H1 (cell line): Measurements from ENCODE around the gene PPARA. TPM values are rescaled to one million over a fixed set of nuclear protein-coding genes. Genes with fewer than 3 reads are reported as not detected.

Experiments
- CTCF ChIA-PET: fragments of 300-600 bp; sonication (Branson Sonifier 250); formaldehyde crosslinking; loops from one replicate; lab custom pipeline; 2021; ENCODE audit not compliant: partially characterized antibody; lab: Charles Lee
- POLR2A ChIA-PET: fragments of 300-600 bp; sonication (Branson Sonifier 250); formaldehyde crosslinking; loops from one replicate; lab custom pipeline; 2021; ENCODE audit warnings: inconsistent platforms; ENCODE audit not compliant: partially characterized antibody; lab: Charles Lee
- DNase-seq, 2 experiments: peaks; one replicate each; pipeline versions ENCODE4 v3.0.0 to v3.0.0-alpha.2; 2010 to 2022; ENCODE audit warnings: low spot score in 2 of 2, low read depth in 1 of 2, mixed read lengths in 1 of 2
- FAIRE-seq: peaks from 2 replicates; lab custom pipeline; 2011; peaks lifted over from hg19 to GRCh38; lab: Jason Lieb, UNC
- H2AFZ ChIP-seq: 2 replicates; pipeline ENCODE4 v1.8.1; 2012; ENCODE audit warnings: low read length, inconsistent platforms
- H2AK5ac ChIP-seq: 2 replicates; pipeline ENCODE4 v1.6.1; 2013; ENCODE audit warnings: low read depth, low read length
- H2BK120ac ChIP-seq: replicated peaks from 2 replicates; pipeline ENCODE3; 2013; ENCODE audit warnings: low read depth, low read length, inconsistent platforms
- H2BK12ac ChIP-seq: 2 replicates; pipeline ENCODE4 v1.6.1; 2013; ENCODE audit warnings: low read depth, low read length
- H2BK15ac ChIP-seq: 2 replicates; pipeline ENCODE4 v1.6.1; 2013; ENCODE audit warnings: low read length
- H2BK20ac ChIP-seq: 2 replicates; pipeline ENCODE4 v1.6.1; 2013; ENCODE audit warnings: low read length
- H2BK5ac ChIP-seq: 2 replicates; pipeline ENCODE4 v1.6.1; 2013; ENCODE audit warnings: low read depth, low read length
- H3K14ac ChIP-seq: 2 replicates; pipeline ENCODE4 v1.6.1; 2013; ENCODE audit warnings: inconsistent platforms; ENCODE audit not compliant: insufficient read length
- H3K18ac ChIP-seq: 2 replicates; pipeline ENCODE4 v1.6.1; 2013; ENCODE audit warnings: low read length; ENCODE audit errors: extremely low read depth
- H3K23ac ChIP-seq: 2 replicates; pipeline ENCODE4 v1.6.1; 2013; ENCODE audit warnings: inconsistent platforms; ENCODE audit not compliant: insufficient read length
- H3K23me2 ChIP-seq: 2 replicates; pipeline ENCODE4 v1.6.1; 2013; ENCODE audit warnings: low read depth, low read length
- H3K27ac ChIP-seq: 2 replicates; pipeline ENCODE4 v1.6.1; 2011; ENCODE audit warnings: low read depth, low read length, inconsistent platforms
- H3K27me3 ChIP-seq, 4 experiments: replicated peaks in 1 of 4; 1 replicate in 1 of 4; 2 replicates in 3 of 4; pipeline versions ENCODE4 v1.6.1 to v1.8.1; 2011 to 2013; ENCODE audit warnings: low read length in 3 of 4, mild to moderate bottlenecking in 3 of 4, inconsistent platforms in 2 of 4, mixed read lengths in 2 of 4, moderate library complexity in 1 of 4; ENCODE audit not compliant: control insufficient read depth in 3 of 4, insufficient read depth in 3 of 4; ENCODE audit errors: extremely low read depth in 1 of 4
- H3K36me3 ChIP-seq, 4 experiments: 2 replicates each; pipeline versions ENCODE4 v1.6.1 to v1.8.1; 2011 to 2013; ENCODE audit warnings: mild to moderate bottlenecking in 4 of 4, low read length in 3 of 4, moderate library complexity in 2 of 4, control low read depth in 1 of 4, inconsistent platforms in 1 of 4; ENCODE audit not compliant: insufficient read depth in 4 of 4, control insufficient read depth in 2 of 4
- H3K4ac ChIP-seq: replicated peaks from 2 replicates; pipeline ENCODE3; 2013; ENCODE audit warnings: low read length, low read depth, mixed read lengths, inconsistent platforms; ENCODE audit not compliant: insufficient read length
- H3K4me1 ChIP-seq, 4 experiments: replicated peaks in 1 of 4; 1 replicate in 1 of 4; 2 replicates in 3 of 4; pipeline versions ENCODE4 v1.6.1 to v1.8.1; 2011 to 2013; ENCODE audit warnings: low read length in 3 of 4, inconsistent platforms in 2 of 4, mixed read lengths in 1 of 4; ENCODE audit not compliant: insufficient read depth in 4 of 4, control insufficient read depth in 3 of 4
- H3K4me2 ChIP-seq, 2 experiments: 2 replicates each; pipeline versions ENCODE4 v1.6.1 to v1.8.1; 2011 to 2013; ENCODE audit warnings: low read depth in 2 of 2, low read length in 2 of 2, control low read depth in 1 of 2, inconsistent platforms in 1 of 2, mild to moderate bottlenecking in 1 of 2; ENCODE audit not compliant: insufficient read depth in 1 of 2
- H3K4me3 ChIP-seq, 4 experiments: fragments of 200-600, 300-600 bp in 1 of 4; sonication (generic), shearing (Covaris generic), sonication (Bioruptor Twin) in 1 of 4; 2 replicates each; pipeline versions ENCODE4 v1.5.1 to v1.8.1; 2011 to 2016; ENCODE audit warnings: low read length in 4 of 4, low read depth in 3 of 4, control low read depth in 2 of 4, inconsistent platforms in 2 of 4, mild to moderate bottlenecking in 2 of 4, mixed read lengths in 1 of 4, moderate library complexity in 1 of 4; ENCODE audit not compliant: insufficient read depth in 2 of 4; ENCODE audit errors: extremely low read depth in 1 of 4
- H3K56ac ChIP-seq: replicated peaks from 2 replicates; pipeline ENCODE3; 2013; ENCODE audit warnings: low read depth, mild to moderate bottlenecking, mixed read lengths, low read length, inconsistent platforms; ENCODE audit not compliant: insufficient read length
- H3K79me1 ChIP-seq: 2 replicates; pipeline ENCODE4 v1.6.1; 2013; ENCODE audit warnings: low read depth, low read length, control low read depth
- H3K79me2 ChIP-seq, 2 experiments: 2 replicates each; pipeline versions ENCODE4 v1.6.1 to v1.8.1; 2012 to 2013; ENCODE audit warnings: low read length in 2 of 2, mild to moderate bottlenecking in 2 of 2, inconsistent platforms in 1 of 2; ENCODE audit not compliant: insufficient read depth in 2 of 2, control insufficient read depth in 1 of 2
- H3K9ac ChIP-seq, 4 experiments: replicated peaks in 1 of 4; 1 replicate in 1 of 4; 2 replicates in 3 of 4; pipeline versions ENCODE4 v1.6.1 to v1.8.1; 2011 to 2013; ENCODE audit warnings: low read depth in 3 of 4, low read length in 3 of 4, control low read depth in 2 of 4, mild to moderate bottlenecking in 2 of 4, moderate library complexity in 2 of 4, inconsistent platforms in 1 of 4; ENCODE audit errors: extremely low read depth in 1 of 4
- H3K9me3 ChIP-seq, 2 experiments: 2 replicates each; pipeline versions ENCODE4 v1.6.1 to v1.8.1; 2012 to 2013; ENCODE audit warnings: mild to moderate bottlenecking in 2 of 2, moderate library complexity in 2 of 2, control low read depth in 1 of 2, inconsistent platforms in 1 of 2, low read depth in 1 of 2, low read length in 1 of 2, mixed read lengths in 1 of 2; ENCODE audit not compliant: insufficient read depth in 2 of 2
- H4K20me1 ChIP-seq, 2 experiments: replicated peaks in 1 of 2; 2 replicates each; pipeline versions ENCODE3 to v1.8.1; 2011 to 2013; ENCODE audit warnings: inconsistent platforms in 2 of 2, low read length in 2 of 2, mild to moderate bottlenecking in 1 of 2; ENCODE audit not compliant: insufficient read depth in 2 of 2, control insufficient read depth in 1 of 2
- H4K5ac ChIP-seq: 2 replicates; pipeline ENCODE4 v1.6.1; 2013; ENCODE audit warnings: low read length, low read depth, mixed read lengths, inconsistent platforms; ENCODE audit not compliant: insufficient read length
- H4K8ac ChIP-seq: 2 replicates; pipeline ENCODE4 v1.8.0; 2013; ENCODE audit warnings: mild to moderate bottlenecking, moderate library complexity, low read length, inconsistent platforms; ENCODE audit not compliant: insufficient read depth; ENCODE audit errors: extremely low read depth
- H4K91ac ChIP-seq: replicated peaks from 2 replicates; pipeline ENCODE3; 2013; ENCODE audit warnings: low read length, mixed read lengths, inconsistent platforms; ENCODE audit not compliant: insufficient read length
- CHD2 ChIP-seq: IDR thresholded peaks from 2 replicates; pipeline ENCODE4 v1.6.1; 2012; ENCODE audit warnings: low read length, improper control_type of control experiment
- EZH2 ChIP-seq: fragments of 200-600 bp; sonication (generic); IDR thresholded peaks from 2 replicates; pipeline ENCODE4 v1.7.1; 2012; ENCODE audit warnings: low read depth, mild to moderate bottlenecking, moderate library complexity, low read length, inconsistent platforms; ENCODE audit not compliant: severe bottlenecking
- GTF2F1 ChIP-seq: IDR thresholded peaks from 2 replicates; pipeline ENCODE4 v1.6.1; 2012; ENCODE audit warnings: low read depth, low read length, improper control_type of control experiment, borderline replicate concordance
- KDM1A ChIP-seq: fragments of 200-600, 300-600 bp; sonication (generic); IDR thresholded peaks from 2 replicates; pipeline ENCODE4 v1.7.1; 2016; ENCODE audit warnings: mild to moderate bottlenecking, low read length, borderline replicate concordance
- NRF1 ChIP-seq: IDR thresholded peaks from 2 replicates; pipeline ENCODE4 v1.6.1; 2011; ENCODE audit warnings: mild to moderate bottlenecking, low read depth, low read length, improper control_type of control experiment
- RBBP5 ChIP-seq: IDR thresholded peaks from 2 replicates; pipeline ENCODE4 v1.7.1; 2012; ENCODE audit warnings: low read depth, mild to moderate bottlenecking, inconsistent platforms, low read length, moderate library complexity, borderline replicate concordance
- SIRT6 ChIP-seq: IDR thresholded peaks from one replicate; pipeline ENCODE4 v1.7.1; 2012; ENCODE audit warnings: low read length, inconsistent platforms
- SP1 ChIP-seq: IDR thresholded peaks from 2 replicates; pipeline ENCODE4 v1.6.1; 2011; ENCODE audit warnings: low read depth, low read length
- SP2 ChIP-seq: IDR thresholded peaks from 2 replicates; pipeline ENCODE4 v1.6.1; 2012; ENCODE audit warnings: mild to moderate bottlenecking, low read length, inconsistent platforms
- TCF12 ChIP-seq: IDR thresholded peaks from 2 replicates; pipeline ENCODE4 v1.6.1; 2011; ENCODE audit warnings: low read depth, mild to moderate bottlenecking, low read length
- WGBS, 2 experiments: shearing (Covaris generic) in 1 of 2; methylation state at CpG; one replicate each; pipeline versions ENCODE4 v1.1.6 to v1.1.7; 2013 to 2015; ENCODE audit warnings: low lambda C conversion rate in 2 of 2, mixed read lengths in 2 of 2, inconsistent platforms in 1 of 2, low coverage in 1 of 2, missing lambda C conversion rate in 1 of 2; ENCODE audit not compliant: insufficient replicate concordance in 2 of 2, insufficient coverage in 1 of 2, insufficient read length in 1 of 2; ENCODE audit errors: extremely low coverage in 1 of 2, missing lambda C conversion rate in 1 of 2; 5-methylcytosine and 5-hydroxymethylcytosine counted together
- polyA plus RNA-seq, 7 experiments: library from polyadenylated mRNA; depleted of rRNA in 3 of 7; stranded (reverse) in 5 of 7; unstranded in 2 of 7; fragments of >200 nt in 5 of 7; fragments of 200-250 nt in 2 of 7; gene quantifications; 1 replicate in 5 of 7; 2 replicates in 1 of 7; 4 replicates in 1 of 7; pipeline versions ENCODE4 v1.2.1 to v1.2.3, GENCODE V29; 2011 to 2013; ENCODE audit warnings: missing spikeins in 2 of 7, mixed read lengths in 2 of 7
- total RNA-seq: library from RNA; stranded (reverse); fragmentation: NEBNext Ultra II Directional; extraction: Animal tissue kit (Norgen Biotek cat#: 25700); gene quantifications from 2 replicates; pipeline ENCODE4 v1.2.1, GENCODE V29; 2021

Gene PPARA
- total and polyA plus RNA-seq, 2 of the 8 experiments (the other 6 are each of a cell fraction or from before 2014, with no cell fraction given), result 3.1 to 8.2 TPM

GRCh38 chr22:46138058-46138797 lies 12.1 kb upstream of the PPARA start:
- Histone ChIP-seq H3K79me1 (no peaks in the 10 kb centered on the region), H2BK15ac (no peak overlapping the region), H4K91ac (no peak overlapping the region), H2BK12ac (no peak overlapping the region), H4K20me1 (peaks cover 0 to 3% of the 10 kb centered on the region in 2 experiments), H3K14ac (no peak overlapping the region), H2BK5ac (no peak overlapping the region), H3K9me3 (no peaks in the 10 kb centered on the region), H3K36me3 (no peaks in the 10 kb centered on the region), H2AK5ac (no peak overlapping the region), H3K4ac (no peak overlapping the region), H4K8ac (no peak overlapping the region), H3K18ac (no peak overlapping the region), H3K23ac (no peak overlapping the region), H3K56ac (no peak overlapping the region), H4K5ac (no peak overlapping the region), H3K27me3 (no peaks in the 10 kb centered on the region), H2AFZ (no peak overlapping the region), H3K79me2 (no peaks in the 10 kb centered on the region), H2BK20ac (no peak overlapping the region), H3K23me2 (no peaks in the 10 kb centered on the region), H3K4me2 (no peak overlapping the region), H3K27ac (no peak overlapping the region), H3K4me3 (no peak overlapping the region), H3K4me1 (no peaks in the 10 kb centered on the region; a peak in 1 of 7 replicates), H2BK120ac (no peak overlapping the region), H3K9ac (no peak overlapping the region)
- WGBS, 2 experiments, result 90% methylated on average over 14 of the region's 14 CpGs; no CpG with 5 or more reads in 1 of the 2 experiments
- ChIA-PET CTCF (no interaction called here), POLR2A (no interaction called here)
- FAIRE-seq (no peak), DNase-seq (no peak)
- TF ChIP-seq CHD2 (no peak), SIRT6 (no peak), EZH2 (no peak), TCF12 (no peak), KDM1A (no peak), SP2 (no peak), NRF1 (no peak), SP1 (no peak), GTF2F1 (no peak), RBBP5 (no peak)
